HG03565 (cell line): ENCODE data around the gene PCDHGA4.
"Not testable (repeated sequence)": the region's sequence is repeated elsewhere in the genome, so short reads cannot be mapped to it uniquely, and the experiment has no call there.

ENCODE experiments used
- ATAC-seq: cut with Tn5 transposase; IDR thresholded peaks from one replicate; pipeline ENCODE4 v1.9.1; 2021; ENCODE audit warnings: mild to moderate bottlenecking, moderate library complexity; ENCODE audit not compliant: unreplicated experiment

Gene PCDHGA4

GRCh38 chr5:141382469-141383294, 27.9 kb downstream of the PCDHGA4 start, which contains the start of gene PCDHGA7:
PCDHGA7 (plus strand) TSS chr5:141382742; CDS start chr5:141382900, 158 bp downstream.
- no peak for ATAC-seq

- ATAC-seq = no peak
These were observed 28.5 kb downstream of the PCDHGA4 start for GRCh38 chr5:141383345-141383744.

- ATAC-seq = no peak
These were observed 29.8 kb downstream of the PCDHGA4 start for GRCh38 chr5:141384471-141385267.

GRCh38 chr5:141387557-141388311, 32.9 kb downstream of the PCDHGA4 start, which contains the start of gene PCDHGB4:
PCDHGB4 (plus strand) TSS chr5:141387698; CDS start chr5:141387885, 187 bp downstream.
- ATAC-seq = not testable (repeated sequence)

- no peak for ATAC-seq
These were observed 33.8 kb downstream of the PCDHGA4 start for GRCh38 chr5:141388661-141389060.

GRCh38 chr5:141389153-141390042, 34.6 kb downstream of the PCDHGA4 start:
- no peak for ATAC-seq

- no peak for ATAC-seq
These were observed 37.8 kb downstream of the PCDHGA4 start, which contains the start of gene PCDHGA8 for GRCh38 chr5:141392429-141393198. PCDHGA8 (plus strand) TSS chr5:141392633; CDS start chr5:141392814, 181 bp downstream.

- no peak for ATAC-seq
These were observed 38.4 kb downstream of the PCDHGA4 start for GRCh38 chr5:141393267-141393666.

- not testable (repeated sequence) for ATAC-seq
These were observed 39.8 kb downstream of the PCDHGA4 start for GRCh38 chr5:141394401-141395187.

GRCh38 chr5:141397756-141398551, 43.1 kb downstream of the PCDHGA4 start, which contains the start of gene PCDHGB5:
PCDHGB5 (plus strand) TSS chr5:141397947; CDS start chr5:141398128, 181 bp downstream.
- peak; percentile 90 for ATAC-seq

GRCh38 chr5:141398608-141399007, 43.8 kb downstream of the PCDHGA4 start:
- ATAC-seq = no peak

- ATAC-seq = no peak
These were observed 44.9 kb downstream of the PCDHGA4 start for GRCh38 chr5:141399555-141400258.

- ATAC-seq = no peak
These were observed 47.9 kb downstream of the PCDHGA4 start, which contains the start of gene PCDHGA9 for GRCh38 chr5:141402553-141403243. PCDHGA9 (plus strand) TSS chr5:141402778; CDS start chr5:141402953, 175 bp downstream.

GRCh38 chr5:141403387-141403786, 48.6 kb downstream of the PCDHGA4 start:
- no peak for ATAC-seq
